Forelimb muscle (tissue), 1 donor: ENCODE measurements around the gene PTGES. TPM values are rescaled to one million over a fixed set of nuclear protein-coding genes. Genes with fewer than 3 reads are reported as not detected.

Experiments used
- DNase-seq: peaks from one replicate; pipeline ENCODE4 v3.0.0-alpha.2; 2013; ENCODE audit warnings: low read depth
- polyA plus RNA-seq: library from polyadenylated mRNA; unstranded; fragments of 120-200 nt; gene quantifications from one replicate; pipeline ENCODE4 v1.2.1, GENCODE V29; 2013; ENCODE audit not compliant: insufficient read length

The PTGES gene
- polyA plus RNA-seq, 1 donor: 9.5 TPM

- no peak for DNase-seq
Observed at GRCh38 chr9:129719135-129719534, 33.7 kb downstream of the PTGES start.

GRCh38 chr9:129718647-129719046, 34.2 kb downstream of the PTGES start:
- DNase-seq: no peak

GRCh38 chr9:129717991-129718390, 34.9 kb downstream of the PTGES start:
- DNase-seq: no peak

- no peak for DNase-seq
Observed at GRCh38 chr9:129716091-129716490, 36.8 kb downstream of the PTGES start.

GRCh38 chr9:129714511-129715061, 38.3 kb downstream of the PTGES start:
- no peak for DNase-seq

- DNase-seq: no peak
Observed at GRCh38 chr9:129713402-129713679, 39.5 kb downstream of the PTGES start.

GRCh38 chr9:129712634-129713401, 40.0 kb downstream of the PTGES start:
- DNase-seq: no peak

GRCh38 chr9:129710169-129710453, 42.7 kb downstream of the PTGES start:
- no peak for DNase-seq

- DNase-seq: no peak
Observed at GRCh38 chr9:129709438-129710168, 43.2 kb downstream of the PTGES start.

GRCh38 chr9:129708793-129709192, 44.0 kb downstream of the PTGES start:
- DNase-seq: no peak

- DNase-seq: no peak
Observed at GRCh38 chr9:129704807-129705206, 48.0 kb downstream of the PTGES start.

- DNase-seq: no peak
Observed at GRCh38 chr9:129703667-129704355, 49.0 kb downstream of the PTGES start.

- no peak for DNase-seq
Observed at GRCh38 chr9:129702589-129703520, 50.0 kb downstream of the PTGES start.

- DNase-seq: no peak
Observed at GRCh38 chr9:129701549-129701948, 51.3 kb downstream of the PTGES start.

GRCh38 chr9:129701054-129701453, 51.8 kb downstream of the PTGES start:
- DNase-seq: no peak

GRCh38 chr9:129698254-129698757, 54.5 kb downstream of the PTGES start:
- DNase-seq: no peak

GRCh38 chr9:129697656-129698253, 55.1 kb downstream of the PTGES start:
- no peak for DNase-seq

GRCh38 chr9:129696944-129697655, 55.7 kb downstream of the PTGES start:
- no peak for DNase-seq

GRCh38 chr9:129695870-129696269, 57.0 kb downstream of the PTGES start:
- DNase-seq: no peak

GRCh38 chr9:129694243-129694646, 58.6 kb downstream of the PTGES start:
- DNase-seq: no peak
